Brain microvascular endothelial cell (primary cell): ENCODE data around the gene NOTCH2.

Experiments
- DNase-seq: peaks from one replicate; pipeline ENCODE4 v3.0.0-alpha.2; 2020
- H3K27ac ChIP-seq: fragments of 250-450 bp; sonication (Bioruptor Pico); 2 replicates; pipeline ENCODE4 v1.5.1; 2020; ENCODE audit warnings: mild to moderate bottlenecking, moderate library complexity
- H3K27me3 ChIP-seq: fragments of 250-450 bp; sonication (Bioruptor Pico); replicated peaks from 2 replicates; pipeline ENCODE4 v1.5.1; 2020; ENCODE audit warnings: mild to moderate bottlenecking
- H3K36me3 ChIP-seq: fragments of 250-450 bp; sonication (Bioruptor Pico); replicated peaks from 2 replicates; pipeline ENCODE4 v1.5.1; 2020; ENCODE audit warnings: mild to moderate bottlenecking
- H3K4me3 ChIP-seq: 2 replicates; pipeline ENCODE4 v1.5.1; 2011; ENCODE audit warnings: low read depth, mild to moderate bottlenecking, control low read depth, low read length, moderate library complexity
- CTCF ChIP-seq: IDR thresholded peaks from 2 replicates; pipeline ENCODE4 v1.5.1; 2011; ENCODE audit warnings: low read depth, mild to moderate bottlenecking, moderate library complexity, low read length, control low read depth, inconsistent platforms; ENCODE audit errors: missing control alignments
- in situ Hi-C: cut with HindIII; loops from 2 replicates; pipeline ENCODE4 v1.10.0; 2017; ENCODE audit warnings: low sequenced_read_pairs, low pct_ligation_motif_present

The NOTCH2 gene

DNA sequence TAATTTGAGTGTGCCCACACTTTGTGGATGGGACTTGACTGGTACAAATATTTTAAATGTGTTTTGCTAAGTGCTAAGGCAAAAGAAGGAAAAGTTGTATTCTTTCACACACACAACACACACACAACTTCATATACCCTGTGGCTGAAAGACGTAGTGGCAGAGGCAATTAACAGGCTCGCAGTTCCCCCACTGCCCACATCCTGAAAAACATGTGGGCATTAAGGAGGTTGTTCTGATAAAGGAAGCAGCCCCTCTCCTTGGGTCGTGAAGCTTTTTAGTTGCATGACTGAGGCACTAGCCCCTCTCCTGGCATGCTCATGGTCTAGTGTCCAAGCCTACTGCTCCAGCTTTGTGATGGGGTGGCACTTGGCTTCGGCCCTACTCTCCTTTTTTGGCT, 158.8 kb downstream of the NOTCH2 start:
- no peak overlapping the region for H3K4me3 ChIP-seq
- no peak for TF ChIP-seq CTCF
- peaks cover 34% of the 10 kb centered on the region for H3K36me3 ChIP-seq
- no peaks in the 10 kb centered on the region for H3K27me3 ChIP-seq
- in situ Hi-C loops = no loop called here
- H3K27ac ChIP-seq = no peak overlapping the region
- no peak for DNase-seq

- in situ Hi-C loops = no loop called here
- Histone ChIP-seq H3K27me3 (no peaks in the 10 kb centered on the region), H3K4me3 (no peak overlapping the region), H3K36me3 (peaks cover 28% of the 10 kb centered on the region), H3K27ac (no peak overlapping the region)
- TF ChIP-seq CTCF = no peak
- no peak for DNase-seq
Observed at GRCh38 chr1:119909890-119910596, 159.4 kb downstream of the NOTCH2 start.

DNA sequence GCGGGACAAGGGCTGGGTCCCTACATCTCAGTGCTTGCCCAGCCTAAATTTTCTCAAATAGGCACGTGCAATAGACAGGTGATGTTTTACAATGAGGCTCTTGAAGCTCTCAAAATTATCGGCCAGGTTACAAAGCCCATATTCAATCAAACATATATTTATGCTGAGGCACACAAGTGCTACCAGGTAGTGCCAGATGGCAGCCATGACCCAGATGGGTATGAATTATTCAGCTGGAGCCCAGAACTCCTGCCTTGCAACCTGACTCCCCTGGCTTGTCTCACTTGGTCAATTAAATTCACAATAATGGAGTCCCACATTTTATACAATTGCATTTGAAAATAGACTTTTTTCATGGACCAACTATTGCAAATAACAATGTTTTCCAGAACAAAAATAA, 160.8 kb downstream of the NOTCH2 start:
- DNase-seq = no peak
- Histone ChIP-seq H3K27ac (no peak overlapping the region), H3K36me3 (peaks cover 14% of the 10 kb centered on the region), H3K4me3 (no peak overlapping the region), H3K27me3 (no peaks in the 10 kb centered on the region)
- in situ Hi-C loops = no loop called here
- no peak for TF ChIP-seq CTCF

GRCh38 chr1:119906927-119907652, 162.4 kb downstream of the NOTCH2 start:
- H3K27me3 ChIP-seq = no peaks in the 10 kb centered on the region
- no peak for TF ChIP-seq CTCF
- in situ Hi-C loops = no loop called here
- peaks cover 4% of the 10 kb centered on the region for H3K36me3 ChIP-seq
- no peak for DNase-seq
- no peak overlapping the region for H3K4me3 ChIP-seq
- no peak overlapping the region for H3K27ac ChIP-seq

DNA sequence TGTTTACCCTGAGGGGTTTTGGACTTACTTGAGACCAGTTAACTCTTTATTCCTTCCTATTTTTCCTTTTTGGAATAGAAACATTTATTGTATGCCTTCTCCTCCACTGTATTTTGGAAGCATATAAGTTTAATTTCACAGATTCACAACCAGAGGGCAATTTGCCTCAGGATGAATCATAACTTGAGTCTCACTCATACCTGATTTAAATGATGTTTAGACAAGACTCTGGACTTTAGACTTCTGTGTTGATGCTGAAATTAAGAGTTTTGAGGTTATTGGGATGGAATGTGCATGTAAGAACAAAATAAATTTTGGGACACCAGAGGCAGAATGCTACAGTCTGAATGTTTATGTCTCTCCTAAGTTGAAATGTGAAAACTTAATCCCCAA, 166.0 kb downstream of the NOTCH2 start:
- Histone ChIP-seq H3K4me3 (no peak overlapping the region), H3K27me3 (no peaks in the 10 kb centered on the region), H3K27ac (no peak overlapping the region), H3K36me3 (no peaks in the 10 kb centered on the region)
- in situ Hi-C loops = no loop called here
- DNase-seq = no peak
- TF ChIP-seq CTCF = no peak
